GDM1 (cell line): ENCODE measurements around the gene PLEKHG4.

Source experiments
- DNase-seq: peaks from one replicate; lab custom pipeline; 2025; lab: John Stamatoyannopoulos, UW

The PLEKHG4 gene, protein sequence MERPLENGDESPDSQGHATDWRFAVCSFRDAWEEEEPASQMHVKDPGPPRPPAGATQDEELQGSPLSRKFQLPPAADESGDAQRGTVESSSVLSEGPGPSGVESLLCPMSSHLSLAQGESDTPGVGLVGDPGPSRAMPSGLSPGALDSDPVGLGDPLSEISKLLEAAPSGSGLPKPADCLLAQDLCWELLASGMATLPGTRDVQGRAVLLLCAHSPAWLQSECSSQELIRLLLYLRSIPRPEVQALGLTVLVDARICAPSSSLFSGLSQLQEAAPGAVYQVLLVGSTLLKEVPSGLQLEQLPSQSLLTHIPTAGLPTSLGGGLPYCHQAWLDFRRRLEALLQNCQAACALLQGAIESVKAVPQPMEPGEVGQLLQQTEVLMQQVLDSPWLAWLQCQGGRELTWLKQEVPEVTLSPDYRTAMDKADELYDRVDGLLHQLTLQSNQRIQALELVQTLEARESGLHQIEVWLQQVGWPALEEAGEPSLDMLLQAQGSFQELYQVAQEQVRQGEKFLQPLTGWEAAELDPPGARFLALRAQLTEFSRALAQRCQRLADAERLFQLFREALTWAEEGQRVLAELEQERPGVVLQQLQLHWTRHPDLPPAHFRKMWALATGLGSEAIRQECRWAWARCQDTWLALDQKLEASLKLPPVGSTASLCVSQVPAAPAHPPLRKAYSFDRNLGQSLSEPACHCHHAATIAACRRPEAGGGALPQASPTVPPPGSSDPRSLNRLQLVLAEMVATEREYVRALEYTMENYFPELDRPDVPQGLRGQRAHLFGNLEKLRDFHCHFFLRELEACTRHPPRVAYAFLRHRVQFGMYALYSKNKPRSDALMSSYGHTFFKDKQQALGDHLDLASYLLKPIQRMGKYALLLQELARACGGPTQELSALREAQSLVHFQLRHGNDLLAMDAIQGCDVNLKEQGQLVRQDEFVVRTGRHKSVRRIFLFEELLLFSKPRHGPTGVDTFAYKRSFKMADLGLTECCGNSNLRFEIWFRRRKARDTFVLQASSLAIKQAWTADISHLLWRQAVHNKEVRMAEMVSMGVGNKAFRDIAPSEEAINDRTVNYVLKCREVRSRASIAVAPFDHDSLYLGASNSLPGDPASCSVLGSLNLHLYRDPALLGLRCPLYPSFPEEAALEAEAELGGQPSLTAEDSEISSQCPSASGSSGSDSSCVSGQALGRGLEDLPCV

DNA sequence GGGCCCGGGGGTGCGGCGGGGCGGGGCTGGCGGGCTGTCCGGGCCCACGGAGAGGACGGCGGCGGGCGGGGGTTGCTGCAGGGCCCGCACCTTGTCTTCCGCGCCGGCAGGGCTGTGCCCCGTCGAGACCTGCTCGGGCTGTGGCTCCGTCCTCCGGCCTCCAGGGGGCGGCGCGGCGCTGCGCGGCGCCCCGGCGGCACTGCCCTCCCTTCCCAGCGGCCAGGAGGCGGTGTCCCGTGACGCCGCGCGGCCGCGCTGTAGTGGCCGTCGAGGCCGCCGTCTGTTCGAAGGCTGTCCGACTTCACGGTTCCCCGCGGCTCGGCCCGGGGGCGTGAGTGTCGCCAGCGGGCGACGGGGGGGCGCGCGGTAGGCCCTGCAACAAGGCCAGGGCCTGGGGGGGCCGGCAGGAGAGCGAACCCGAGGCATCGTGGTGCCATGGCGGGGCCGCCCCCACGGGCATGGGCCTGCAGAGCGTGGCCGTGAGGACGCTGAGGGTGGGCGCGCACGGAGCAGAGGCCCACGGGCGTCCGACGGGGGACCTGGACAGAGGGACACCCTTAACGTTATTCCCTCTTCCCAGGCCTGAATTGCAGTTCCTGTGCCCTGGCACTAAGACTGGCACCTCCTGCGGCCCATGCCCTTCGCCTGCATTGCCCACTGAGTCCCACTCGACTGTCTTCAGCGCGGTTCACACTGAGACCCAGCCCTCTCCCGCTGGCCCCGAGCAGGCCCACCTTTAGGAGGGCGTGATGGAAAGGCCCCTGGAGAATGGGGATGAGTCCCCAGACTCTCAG, at the start of gene PLEKHG4:
PLEKHG4 (plus strand) TSS at position 237 of the 794 bp plus-strand sequence; CDS start at position 750, 513 bp downstream.
- peak; percentile 61 for DNase-seq

- DNase-seq, result no peak
Measured at GRCh38 chr16:67229906-67230808, 49.2 kb upstream of the PLEKHG4 start.

DNA sequence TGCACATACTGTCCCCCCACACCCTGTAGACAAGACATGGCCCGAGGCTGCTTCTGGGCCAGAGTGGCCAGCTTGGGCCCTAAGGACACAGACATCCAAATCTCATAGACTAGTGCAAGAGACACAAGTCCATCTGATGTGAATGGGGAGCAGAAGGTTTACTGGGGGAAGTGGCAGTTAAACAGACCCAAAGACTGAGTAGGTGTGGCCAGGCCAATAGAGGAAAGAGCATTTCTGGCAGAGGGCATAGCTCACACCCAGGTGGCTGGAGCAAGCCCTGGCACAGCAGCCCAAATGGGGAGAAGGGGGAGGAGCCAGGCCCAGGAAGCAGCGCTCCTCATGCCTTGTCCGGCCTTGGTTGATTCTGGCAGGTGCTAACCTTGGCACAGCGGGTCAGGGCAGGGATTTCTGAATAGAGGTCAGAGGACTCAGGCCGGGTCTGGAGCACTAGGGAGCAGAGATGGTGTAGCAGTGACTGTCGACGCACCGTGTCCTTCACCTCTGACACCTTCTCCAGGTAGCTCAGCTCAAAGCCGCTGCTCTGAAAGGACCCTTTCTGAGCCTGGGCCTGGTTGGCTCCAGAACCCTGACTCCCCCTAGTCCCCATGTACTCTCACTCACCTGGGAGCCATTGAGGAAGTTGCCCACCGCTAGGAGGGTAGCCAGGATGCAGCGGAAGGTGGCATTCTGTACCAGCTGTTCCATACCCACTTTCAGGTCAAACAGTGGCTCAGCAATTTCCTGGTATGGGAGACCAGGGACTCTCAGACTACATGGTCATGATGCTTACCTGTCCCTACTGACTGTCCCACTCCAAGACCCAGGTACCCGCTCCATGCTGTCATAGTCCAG, 48.3 kb upstream of the PLEKHG4 start:
- DNase-seq, result no peak

- no peak for DNase-seq
Measured at GRCh38 chr16:67233596-67233995, 45.7 kb upstream of the PLEKHG4 start.

GRCh38 chr16:67234180-67234597, 45.1 kb upstream of the PLEKHG4 start:
- DNase-seq, result no peak

GRCh38 chr16:67235816-67236562, 43.3 kb upstream of the PLEKHG4 start:
- DNase-seq, result no peak

- DNase-seq, result peak; percentile 2
Measured at GRCh38 chr16:67236563-67237395, 42.6 kb upstream of the PLEKHG4 start.

GRCh38 chr16:67237396-67238277, 41.7 kb upstream of the PLEKHG4 start:
- DNase-seq, result no peak

DNA sequence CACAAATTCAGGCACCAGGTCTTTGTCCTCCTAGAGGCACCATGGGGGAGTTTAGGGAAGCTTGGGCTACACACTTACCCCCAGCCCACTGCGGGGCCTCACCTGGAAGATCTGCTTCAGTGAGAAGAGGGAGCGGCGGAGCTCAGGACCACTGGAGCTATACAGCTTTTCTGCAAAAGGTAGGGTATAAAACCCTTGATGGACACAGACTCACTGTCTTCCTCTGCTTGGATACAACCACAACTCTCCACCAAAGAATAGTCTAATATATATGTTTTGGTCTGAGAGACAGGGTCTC, 41.1 kb upstream of the PLEKHG4 start:
- no peak for DNase-seq

DNA sequence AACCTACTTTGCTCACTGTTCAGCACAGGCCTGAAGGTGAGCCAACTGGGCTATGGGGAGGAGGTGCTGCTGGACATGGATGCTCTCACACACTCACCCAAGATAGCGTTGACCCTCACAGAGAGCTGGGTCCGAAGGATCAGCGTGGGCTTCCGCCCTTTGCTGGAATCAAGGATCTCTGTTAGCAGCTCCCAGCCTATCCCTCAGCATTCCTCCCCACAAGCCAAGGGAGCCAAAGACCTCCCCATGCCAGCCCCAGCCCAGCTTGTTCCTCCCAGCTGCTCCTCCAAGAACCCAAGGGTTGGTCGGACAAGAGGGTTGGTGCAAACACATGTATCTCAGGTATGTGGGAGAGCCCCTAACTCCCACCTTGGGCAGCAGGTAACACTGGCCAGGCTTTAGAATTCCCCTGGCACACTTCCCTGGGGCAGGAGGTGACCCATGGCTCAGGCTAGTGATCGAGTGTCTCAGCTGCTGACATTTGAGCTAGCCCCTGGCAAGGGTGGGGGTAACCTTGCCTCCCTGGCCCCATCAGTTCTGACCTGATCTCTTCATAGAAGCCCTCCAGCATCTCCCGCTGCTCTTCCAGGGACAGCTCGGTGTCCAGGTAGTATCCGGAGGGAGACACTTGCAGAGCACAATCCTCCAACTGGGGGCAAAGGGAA, 40.4 kb upstream of the PLEKHG4 start:
- no peak for DNase-seq

DNA sequence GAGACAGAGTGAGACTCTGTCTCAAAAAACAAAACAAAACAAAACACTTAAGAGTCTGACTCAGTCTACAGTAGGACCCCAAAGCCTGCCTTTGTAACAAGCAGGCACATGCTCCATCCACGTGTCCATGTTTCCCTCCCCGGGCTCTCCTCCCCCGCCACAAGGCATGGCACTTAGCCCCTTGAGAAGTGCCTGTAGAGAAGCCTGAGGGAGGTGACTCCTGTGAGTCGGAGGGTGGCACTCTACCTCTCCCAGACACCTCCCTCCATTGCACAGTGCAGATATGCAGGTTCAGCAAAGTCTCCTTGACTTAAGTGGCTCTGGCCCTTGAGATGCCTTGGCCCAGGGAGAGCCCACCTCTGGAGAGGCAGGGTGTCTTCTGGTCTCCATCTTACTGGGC, 38.8 kb upstream of the PLEKHG4 start:
- no peak for DNase-seq

- no peak for DNase-seq
Measured at GRCh38 chr16:67241008-67241900, 38.1 kb upstream of the PLEKHG4 start.

DNA sequence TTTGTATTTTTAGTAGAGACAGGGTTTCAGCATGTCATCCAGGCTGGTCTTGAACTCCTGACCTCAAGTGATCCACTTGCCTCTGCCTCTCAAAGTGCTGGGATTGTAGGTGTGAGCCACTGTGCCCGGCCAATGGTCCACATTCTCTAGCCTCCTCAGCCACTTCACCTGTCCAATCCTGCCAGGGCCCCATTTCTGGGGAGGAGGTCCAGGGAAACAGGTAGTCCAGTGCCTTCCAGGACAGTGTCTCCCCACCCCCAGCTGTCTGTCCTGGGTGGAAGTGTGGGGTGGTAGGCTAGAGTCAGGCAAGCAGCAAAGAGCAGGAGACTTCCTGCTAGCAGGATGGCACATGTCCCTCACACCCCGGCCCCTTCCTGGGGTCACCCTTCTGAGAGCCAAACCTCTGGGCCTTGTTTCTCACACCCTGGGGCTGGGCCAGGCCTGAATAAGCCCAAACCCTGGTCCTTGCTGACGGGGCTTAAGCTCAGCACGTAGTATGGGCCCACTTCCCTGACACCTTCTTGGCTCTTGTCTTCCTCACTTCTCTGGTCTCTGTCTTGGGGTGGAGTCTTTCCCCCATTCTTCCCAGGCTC, 37.1 kb upstream of the PLEKHG4 start:
- DNase-seq, result no peak

- DNase-seq, result no peak
Measured at GRCh38 chr16:67243481-67243880, 35.9 kb upstream of the PLEKHG4 start.
